Head of caudate nucleus (tissue), 42 donors: Measurements from ENCODE around the gene CCDC89.
"Not testable (repeated sequence)": the region's sequence is repeated elsewhere in the genome, so short reads cannot be mapped to it uniquely, and the experiment has no call there.

ENCODE experiments used
- DNase-seq, 42 donors: peaks; one replicate each; pipeline versions ENCODE4 v3.0.0 to v3.0.0-alpha.2; 2020 to 2021; ENCODE audit warnings: mixed read lengths in 7 of 42
- intact Hi-C: fragments of 100-400 bp; cut with DNase I; formaldehyde crosslinking; loops from one replicate; pipeline ENCODE4 v1.15.0; 2022

CCDC89 gene

GRCh38 chr11:85697747-85698146 lies 11.8 kb upstream of the CCDC89 start:
- no peak for DNase-seq
- intact Hi-C loops: no loop called here

GRCh38 chr11:85695546-85695945 lies 9.6 kb upstream of the CCDC89 start:
- intact Hi-C loops: no loop called here
- no peak for DNase-seq

- intact Hi-C loops: no loop called here
- DNase-seq: peak in 8 of 42 donors; percentile 11 to 66 (median 25)
Observed at GRCh38 chr11:85694385-85694980, 8.5 kb upstream of the CCDC89 start.

- intact Hi-C loops: no loop called here
- DNase-seq: peak in 15 of 42 donors; percentile 4 to 46 (median 19)
Observed at GRCh38 chr11:85685125-85685819, 723 bp downstream of the CCDC89 start.

- intact Hi-C loops: no loop called here
- DNase-seq: peak; percentile 51 to 90 (median 74)
Observed at GRCh38 chr11:85682330-85683305, 3.4 kb downstream of the CCDC89 start.

- DNase-seq: no peak
Observed at GRCh38 chr11:85680897-85681296, 5.1 kb downstream of the CCDC89 start.

GRCh38 chr11:85679576-85679975 lies 6.4 kb downstream of the CCDC89 start:
- intact Hi-C loops: loop anchor here (10.0 kb wide), 1 partner anchor 125 kb away; no protein-coding TSS in a partner anchor

More at GRCh38 chr11:85680897-85681296, 5.1 kb downstream of the CCDC89 start:
- intact Hi-C loops: no loop called here

GRCh38 chr11:85673393-85673792 lies 12.6 kb downstream of the CCDC89 start:
- intact Hi-C loops: loop anchor here (10.0 kb wide), 1 partner anchor 131 kb away; no protein-coding TSS in a partner anchor
- DNase-seq: no peak

More at GRCh38 chr11:85679576-85679975, 6.4 kb downstream of the CCDC89 start:
- DNase-seq: no peak

- intact Hi-C loops: loop anchor here (10.0 kb wide), 1 partner anchor 132 kb away; no protein-coding TSS in a partner anchor
- no peak for DNase-seq
Observed at GRCh38 chr11:85672105-85672902, 13.7 kb downstream of the CCDC89 start.

- intact Hi-C loops: loop anchor here (10.0 kb wide), 1 partner anchor 134 kb away; no protein-coding TSS in a partner anchor
- DNase-seq: not testable (repeated sequence)
Observed at GRCh38 chr11:85670949-85671663, 14.9 kb downstream of the CCDC89 start.

- no peak for DNase-seq
- intact Hi-C loops: no loop called here
Observed at GRCh38 chr11:85668157-85668556, 17.8 kb downstream of the CCDC89 start.

GRCh38 chr11:85666687-85667086 lies 19.3 kb downstream of the CCDC89 start:
- intact Hi-C loops: no loop called here
- no peak for DNase-seq

GRCh38 chr11:85665733-85666132 lies 20.3 kb downstream of the CCDC89 start:
- DNase-seq: peak in 1 of 42 donors; percentile 12

GRCh38 chr11:85664615-85665481 lies 21.1 kb downstream of the CCDC89 start, which contains the start of gene CREBZF:
Gene CREBZF (minus strand): TSS chr11:85665129. CDS start chr11:85664875, 254 bp downstream.
- intact Hi-C loops: loop anchor here (2.0 kb wide), 1 partner anchor 36 kb away; the partner anchor contains the start of gene TMEM126B
- DNase-seq: peak; percentile 87 to 98 (median 96)

More at GRCh38 chr11:85665733-85666132, 20.3 kb downstream of the CCDC89 start:
- intact Hi-C loops: loop anchor here (2.0 kb wide), 1 partner anchor 37 kb away; the partner anchor contains the start of gene TMEM126B

GRCh38 chr11:85663753-85664614 lies 22.0 kb downstream of the CCDC89 start:
- intact Hi-C loops: loop anchor here (2.0 kb wide), 2 partner anchors 15 to 35 kb away; partner anchors contain the start of gene TMEM126B

More at GRCh38 chr11:85663753-85664614, 22.0 kb downstream of the CCDC89 start:
- peak; percentile 63 to 94 (median 85) for DNase-seq
